NT2/D1 (cell line): ENCODE data around the gene REV3L.

Experiments used
- YY1 ChIP-seq: IDR thresholded peaks from 2 replicates; pipeline ENCODE4 v1.6.1; 2011; ENCODE audit not compliant: insufficient read length, insufficient read depth
- ZNF274 ChIP-seq: IDR thresholded peaks from 2 replicates; pipeline ENCODE4 v1.6.1; 2011; ENCODE audit warnings: mild to moderate bottlenecking, low read depth, low read length

DNA sequence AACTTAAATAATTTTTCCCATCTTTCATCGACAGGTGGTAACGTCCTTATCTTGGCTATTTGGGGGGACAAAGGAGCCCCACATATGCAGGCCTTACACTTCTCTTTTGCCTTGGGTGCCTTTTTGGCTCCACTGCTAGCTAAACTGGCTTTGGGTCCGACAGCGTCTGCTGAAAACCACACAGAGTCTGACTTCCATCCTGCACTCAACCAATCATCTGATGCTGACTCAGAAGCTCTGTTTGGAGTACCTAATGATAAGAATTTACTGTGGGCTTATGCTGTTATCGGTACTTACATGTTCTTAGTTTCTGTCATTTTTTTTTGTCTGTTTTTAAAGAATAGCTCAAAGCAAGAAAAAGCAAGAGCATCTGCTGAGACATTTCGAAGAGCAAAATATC is 217.2 kb downstream of the REV3L start:
- TF ChIP-seq ZNF274 (no peak), YY1 (no peak)
